HUES6 (cell line): ENCODE results near the gene SPATA24.
A peak's percentile ranks its signal among the peaks of the same experiment; 100 is the strongest.

Source experiments
- H3K27ac ChIP-seq: 2 replicates; pipeline ENCODE4 v1.7.0; 2013; ENCODE audit warnings: low read depth, mild to moderate bottlenecking, low read length, inconsistent platforms
- H3K27me3 ChIP-seq: 2 replicates; pipeline ENCODE4 v1.6.1; 2013; ENCODE audit warnings: low read length; ENCODE audit not compliant: control insufficient read depth, insufficient read depth
- H3K36me3 ChIP-seq: 2 replicates; pipeline ENCODE4 v1.6.1; 2013; ENCODE audit warnings: low read length; ENCODE audit not compliant: control insufficient read depth, insufficient read depth
- H3K4me1 ChIP-seq: 2 replicates; pipeline ENCODE4 v1.6.1; 2013; ENCODE audit warnings: low read length; ENCODE audit not compliant: control insufficient read depth, insufficient read depth
- H3K4me3 ChIP-seq: 2 replicates; pipeline ENCODE4 v1.5.1; 2013; ENCODE audit warnings: low read depth, low read length
- H3K9ac ChIP-seq: one replicate; pipeline ENCODE4 v1.6.1; 2013; ENCODE audit warnings: mild to moderate bottlenecking, low read length
- H3K9me3 ChIP-seq: 2 replicates; pipeline ENCODE4 v1.6.1; 2013; ENCODE audit warnings: low read depth, low read length; ENCODE audit not compliant: control insufficient read depth, insufficient read depth

SPATA24 gene

GRCh38 chr5:139378101-139378825, 25.6 kb downstream of the SPATA24 start:
- H3K4me3 ChIP-seq: peak overlapping the region; percentile 50
- H3K27me3 ChIP-seq: no peaks in the 10 kb centered on the region
- peaks cover 11% of the 10 kb centered on the region for H3K4me1 ChIP-seq
- H3K27ac ChIP-seq: no peak overlapping the region
- H3K9me3 ChIP-seq: no peaks in the 10 kb centered on the region
- H3K36me3 ChIP-seq: peaks cover 4% of the 10 kb centered on the region; the same call in 1 of the 2 replicates
- H3K9ac ChIP-seq: no peak overlapping the region

GRCh38 chr5:139377226-139377625, 26.7 kb downstream of the SPATA24 start:
- Histone ChIP-seq H3K9me3 (no peaks in the 10 kb centered on the region), H3K36me3 (peaks cover 5% of the 10 kb centered on the region; the same call in 1 of the 2 replicates), H3K9ac (no peak overlapping the region), H3K27ac (no peak overlapping the region), H3K4me1 (peaks cover 11% of the 10 kb centered on the region), H3K4me3 (no peak overlapping the region), H3K27me3 (no peaks in the 10 kb centered on the region)

- H3K27ac ChIP-seq: no peak overlapping the region
- no peaks in the 10 kb centered on the region for H3K27me3 ChIP-seq
- H3K9ac ChIP-seq: no peak overlapping the region
- H3K9me3 ChIP-seq: no peaks in the 10 kb centered on the region
- peaks cover 13% of the 10 kb centered on the region for H3K36me3 ChIP-seq
- H3K4me3 ChIP-seq: no peak overlapping the region
- H3K4me1 ChIP-seq: peaks cover 11% of the 10 kb centered on the region; the same call in 1 of the 2 replicates
Measured at GRCh38 chr5:139376364-139376763, 27.5 kb downstream of the SPATA24 start.

- no peak overlapping the region for H3K27ac ChIP-seq
- peaks cover 11% of the 10 kb centered on the region; the same call in 1 of the 2 replicates for H3K4me1 ChIP-seq
- no peak overlapping the region for H3K4me3 ChIP-seq
- H3K9me3 ChIP-seq: no peaks in the 10 kb centered on the region
- no peaks in the 10 kb centered on the region for H3K27me3 ChIP-seq
- H3K9ac ChIP-seq: no peak overlapping the region
- peaks cover 21% of the 10 kb centered on the region for H3K36me3 ChIP-seq
Measured at GRCh38 chr5:139374909-139375308, 29.0 kb downstream of the SPATA24 start.

- no peak overlapping the region for H3K9ac ChIP-seq
- peaks cover 48% of the 10 kb centered on the region for H3K36me3 ChIP-seq
- no peak overlapping the region for H3K27ac ChIP-seq
- H3K9me3 ChIP-seq: no peaks in the 10 kb centered on the region
- no peak overlapping the region for H3K4me3 ChIP-seq
- no peaks in the 10 kb centered on the region for H3K4me1 ChIP-seq
- H3K27me3 ChIP-seq: no peaks in the 10 kb centered on the region
Measured at GRCh38 chr5:139371482-139372435, 32.1 kb downstream of the SPATA24 start.

GRCh38 chr5:139369181-139369580, 34.7 kb downstream of the SPATA24 start:
- Histone ChIP-seq H3K9ac (no peak overlapping the region), H3K4me3 (no peak overlapping the region), H3K4me1 (no peaks in the 10 kb centered on the region), H3K27me3 (no peaks in the 10 kb centered on the region), H3K9me3 (no peaks in the 10 kb centered on the region), H3K27ac (no peak overlapping the region), H3K36me3 (peaks cover 72% of the 10 kb centered on the region)

GRCh38 chr5:139368613-139369012, 35.3 kb downstream of the SPATA24 start:
- Histone ChIP-seq H3K9ac (no peak overlapping the region), H3K27ac (no peak overlapping the region), H3K27me3 (no peaks in the 10 kb centered on the region), H3K36me3 (peaks cover 77% of the 10 kb centered on the region), H3K9me3 (no peaks in the 10 kb centered on the region), H3K4me1 (no peaks in the 10 kb centered on the region), H3K4me3 (no peak overlapping the region)

GRCh38 chr5:139364466-139364865, 39.4 kb downstream of the SPATA24 start:
- Histone ChIP-seq H3K9ac (no peak overlapping the region), H3K4me3 (no peak overlapping the region), H3K36me3 (peaks cover 59% of the 10 kb centered on the region), H3K27me3 (no peaks in the 10 kb centered on the region), H3K4me1 (no peaks in the 10 kb centered on the region), H3K27ac (no peak overlapping the region), H3K9me3 (no peaks in the 10 kb centered on the region)

GRCh38 chr5:139363937-139364336, 40.0 kb downstream of the SPATA24 start:
- no peak overlapping the region for H3K27ac ChIP-seq
- no peak overlapping the region for H3K4me3 ChIP-seq
- no peaks in the 10 kb centered on the region for H3K27me3 ChIP-seq
- no peaks in the 10 kb centered on the region for H3K9me3 ChIP-seq
- peaks cover 54% of the 10 kb centered on the region for H3K36me3 ChIP-seq
- H3K9ac ChIP-seq: no peak overlapping the region
- H3K4me1 ChIP-seq: no peaks in the 10 kb centered on the region

GRCh38 chr5:139361835-139362429, 42.0 kb downstream of the SPATA24 start:
- H3K27ac ChIP-seq: no peak overlapping the region
- H3K36me3 ChIP-seq: peaks cover 48% of the 10 kb centered on the region
- no peaks in the 10 kb centered on the region for H3K4me1 ChIP-seq
- H3K4me3 ChIP-seq: no peak overlapping the region
- no peaks in the 10 kb centered on the region for H3K27me3 ChIP-seq
- no peak overlapping the region for H3K9ac ChIP-seq
- no peaks in the 10 kb centered on the region for H3K9me3 ChIP-seq

- H3K4me3 ChIP-seq: no peak overlapping the region
- peaks cover 33% of the 10 kb centered on the region for H3K36me3 ChIP-seq
- H3K4me1 ChIP-seq: no peaks in the 10 kb centered on the region
- H3K27ac ChIP-seq: no peak overlapping the region
- H3K9me3 ChIP-seq: no peaks in the 10 kb centered on the region
- H3K9ac ChIP-seq: no peak overlapping the region
- no peaks in the 10 kb centered on the region for H3K27me3 ChIP-seq
Measured at GRCh38 chr5:139360384-139360783, 43.5 kb downstream of the SPATA24 start.
